NCI-H2196 (cell line): ENCODE data around the gene SPCS3.
"Not testable (repeated sequence)": the region's sequence is repeated elsewhere in the genome, so short reads cannot be mapped to it uniquely, and the experiment has no call there.

Source experiments
- DNase-seq: peaks from one replicate; lab custom pipeline; 2025; ENCODE audit not compliant: unreplicated experiment; lab: John Stamatoyannopoulos, UW

The SPCS3 gene

GRCh38 chr4:176319704-176320339, at the start of gene SPCS3:
Gene SPCS3, plus strand, starts transcription at chr4:176319966. Its CDS starts 111 bp downstream, at chr4:176320077.
- peak; percentile 92 for DNase-seq

GRCh38 chr4:176270669-176271068, 49.1 kb upstream of the SPCS3 start:
- DNase-seq: peak; percentile 18

- no peak for DNase-seq
These were observed 48.0 kb upstream of the SPCS3 start for GRCh38 chr4:176271749-176272148.

- DNase-seq: no peak
These were observed 47.0 kb upstream of the SPCS3 start for GRCh38 chr4:176272799-176273198.

GRCh38 chr4:176273736-176274135, 46.0 kb upstream of the SPCS3 start:
- DNase-seq: no peak

GRCh38 chr4:176274441-176274840, 45.3 kb upstream of the SPCS3 start:
- DNase-seq: no peak

- DNase-seq: no peak
These were observed 43.1 kb upstream of the SPCS3 start for GRCh38 chr4:176276710-176277109.

- no peak for DNase-seq
These were observed 42.4 kb upstream of the SPCS3 start for GRCh38 chr4:176277162-176277904.

- DNase-seq: not testable (repeated sequence)
These were observed 40.2 kb upstream of the SPCS3 start for GRCh38 chr4:176279560-176279959.

- DNase-seq: no peak
These were observed 33.0 kb upstream of the SPCS3 start for GRCh38 chr4:176286728-176287127.

GRCh38 chr4:176287546-176287945, 32.2 kb upstream of the SPCS3 start:
- DNase-seq: no peak

GRCh38 chr4:176288020-176288419, 31.7 kb upstream of the SPCS3 start:
- DNase-seq: no peak

- no peak for DNase-seq
These were observed 30.2 kb upstream of the SPCS3 start for GRCh38 chr4:176289561-176289960.

- no peak for DNase-seq
These were observed 29.2 kb upstream of the SPCS3 start for GRCh38 chr4:176290520-176290919.

GRCh38 chr4:176291748-176292147, 28.0 kb upstream of the SPCS3 start:
- DNase-seq: no peak

- no peak for DNase-seq
These were observed 26.8 kb upstream of the SPCS3 start for GRCh38 chr4:176292920-176293319.

- no peak for DNase-seq
These were observed 26.1 kb upstream of the SPCS3 start for GRCh38 chr4:176293660-176294059.

GRCh38 chr4:176295907-176296306, 23.9 kb upstream of the SPCS3 start:
- not testable (repeated sequence) for DNase-seq

GRCh38 chr4:176298664-176299063, 21.1 kb upstream of the SPCS3 start:
- no peak for DNase-seq

GRCh38 chr4:176300036-176300435, 19.7 kb upstream of the SPCS3 start:
- DNase-seq: no peak

- no peak for DNase-seq
These were observed 19.2 kb upstream of the SPCS3 start for GRCh38 chr4:176300565-176300964.
